ENCODE data around the gene ITGB3. TPM values are rescaled to one million over a fixed set of nuclear protein-coding genes. Genes with fewer than 3 reads are reported as not detected.
"Not testable (repeated sequence)": the region's sequence is repeated elsewhere in the genome, so short reads cannot be mapped to it uniquely, and the experiment has no call there.

The ITGB3 gene
- 3.8 and 4.5 TPM in 2 replicates for total RNA-seq (2014; rRNA removed)
- polyA plus RNA-seq (2012) = 2.8 TPM

- DNase-seq (ENCODE audit: low read depth) = peak; percentile 70
Observed at GRCh38 chr17:47253541-47254402, at the start of gene ITGB3. ITGB3 (plus strand) TSS chr17:47253827; CDS start chr17:47253862, 35 bp downstream.

- peak; percentile 83 for DNase-seq (ENCODE audit: low read depth)
Observed at GRCh38 chr17:47203984-47204721, 49.5 kb upstream of the ITGB3 start.

GRCh38 chr17:47204722-47205418, 48.8 kb upstream of the ITGB3 start:
- peak; percentile 71 for DNase-seq (ENCODE audit: low read depth)

DNA sequence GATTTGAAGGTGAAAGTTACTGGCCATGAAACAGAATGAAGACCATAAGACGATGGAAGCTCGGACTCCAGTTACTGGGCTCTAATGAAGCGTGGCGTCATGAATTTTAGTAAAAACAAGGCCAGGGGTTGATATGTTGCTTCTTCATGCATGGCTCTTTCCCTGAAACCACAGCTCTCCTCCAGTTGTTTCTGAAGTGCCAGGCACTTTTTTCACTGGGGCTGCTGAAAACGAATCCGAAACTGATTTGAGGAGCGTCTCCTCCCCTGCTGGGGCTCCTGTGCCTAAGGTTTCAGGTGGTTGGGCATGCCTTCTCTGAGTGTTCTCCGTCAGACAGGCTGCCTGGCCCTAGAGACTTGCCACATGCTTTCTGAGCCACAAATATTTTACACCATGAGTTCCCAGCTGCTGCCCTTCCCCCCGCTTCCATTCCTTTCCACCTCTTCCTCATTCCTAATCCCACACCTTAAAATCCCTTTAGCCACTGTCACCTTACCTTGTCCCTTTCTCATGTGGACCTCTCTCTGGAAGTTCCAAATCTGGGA, 48.1 kb upstream of the ITGB3 start:
- peak; percentile 92 for DNase-seq (ENCODE audit: low read depth)

GRCh38 chr17:47207143-47208067, 46.2 kb upstream of the ITGB3 start:
- DNase-seq (ENCODE audit: low read depth) = no peak

DNA sequence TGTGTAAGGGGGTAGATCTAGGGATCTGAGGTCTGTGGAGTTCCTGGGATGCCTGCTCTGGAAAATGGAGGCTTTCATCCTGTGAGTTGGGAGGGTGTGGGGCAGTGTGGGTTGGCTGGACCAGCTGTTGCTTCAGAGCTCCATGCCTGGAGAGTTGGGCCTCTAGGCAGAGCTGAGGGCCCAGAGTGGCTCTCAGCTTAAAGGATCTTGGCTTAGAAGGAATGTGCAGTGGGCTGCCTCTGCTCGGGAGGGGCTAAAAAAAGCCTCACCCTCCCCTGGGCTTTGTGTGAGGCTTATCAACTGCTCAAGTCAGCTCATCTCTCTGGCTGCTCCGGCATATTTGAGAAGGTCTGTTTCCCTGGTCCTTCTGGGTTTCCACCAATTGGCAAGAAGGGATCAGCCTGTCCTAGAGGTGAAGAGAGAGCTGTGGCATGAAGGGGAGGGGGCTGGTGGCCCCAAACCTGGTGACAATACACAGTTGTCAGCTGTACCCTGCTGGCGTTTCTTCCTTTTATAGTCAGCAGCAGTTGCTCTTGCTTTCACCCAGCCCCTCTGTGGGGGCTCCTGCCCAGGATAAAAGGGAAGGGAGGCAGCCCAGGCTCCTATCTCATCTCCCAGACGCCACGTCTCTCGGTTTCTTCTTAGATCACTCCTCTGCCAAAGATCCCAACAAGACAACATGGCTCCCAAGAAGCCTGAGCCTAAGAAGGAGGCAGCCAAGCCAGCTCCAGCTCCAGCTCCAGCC, 44.7 kb upstream of the ITGB3 start, which contains the start of gene MYL4:
Gene MYL4 (plus strand): TSS at position 605 of the 745 bp plus-strand sequence. CDS start 75 bp downstream, at position 680.
- peak; percentile 62 for DNase-seq (ENCODE audit: low read depth)

GRCh38 chr17:47209499-47209898, 44.1 kb upstream of the ITGB3 start:
- DNase-seq (ENCODE audit: low read depth) = no peak

- DNase-seq (ENCODE audit: low read depth) = no peak
Observed at GRCh38 chr17:47210105-47210504, 43.5 kb upstream of the ITGB3 start.

DNA sequence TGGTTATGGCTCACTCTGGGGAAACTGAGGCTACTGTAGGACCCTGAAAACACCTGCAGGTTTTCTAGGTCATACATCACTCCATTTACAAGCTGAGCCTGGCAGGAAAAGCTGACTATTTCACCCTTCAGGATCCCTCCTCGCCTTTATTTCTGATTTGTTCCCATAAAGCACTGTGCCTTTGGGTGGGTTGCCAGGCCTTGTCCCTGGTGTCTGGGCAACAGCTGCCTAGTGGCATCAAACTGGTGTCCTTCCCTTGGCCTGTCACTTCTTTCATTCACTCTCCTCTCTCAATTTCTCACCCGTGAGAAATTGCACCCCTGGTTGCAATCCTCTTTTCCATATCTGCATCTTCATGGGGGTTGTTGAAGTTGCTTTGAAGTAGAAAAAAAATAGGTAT, 42.8 kb upstream of the ITGB3 start:
- DNase-seq (ENCODE audit: low read depth) = no peak

- no peak for DNase-seq (ENCODE audit: low read depth)
Observed at GRCh38 chr17:47212458-47212857, 41.2 kb upstream of the ITGB3 start.

GRCh38 chr17:47213540-47213939, 40.1 kb upstream of the ITGB3 start:
- no peak for DNase-seq (ENCODE audit: low read depth)

- DNase-seq (ENCODE audit: low read depth) = no peak
Observed at GRCh38 chr17:47214931-47215330, 38.7 kb upstream of the ITGB3 start.

DNA sequence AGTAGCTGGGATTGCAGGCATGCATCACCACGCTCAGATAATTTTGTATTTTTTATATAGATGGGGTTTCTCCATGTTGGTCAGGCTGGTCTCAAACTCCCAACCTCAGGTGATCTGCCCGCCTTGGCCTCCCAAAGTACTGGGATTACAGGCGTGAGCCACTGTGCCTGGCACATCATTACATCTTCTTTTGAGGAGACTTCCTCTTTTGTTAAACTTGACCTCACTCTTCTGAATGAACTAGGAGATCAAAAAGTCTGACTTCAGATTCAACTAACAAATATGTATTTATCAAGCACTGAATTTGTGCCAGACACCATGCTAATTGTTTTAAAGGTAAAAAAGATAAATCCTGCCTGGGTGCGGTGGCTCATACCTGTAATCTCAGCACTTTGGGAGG, 36.8 kb upstream of the ITGB3 start:
- DNase-seq (ENCODE audit: low read depth) = not testable (repeated sequence)

DNA sequence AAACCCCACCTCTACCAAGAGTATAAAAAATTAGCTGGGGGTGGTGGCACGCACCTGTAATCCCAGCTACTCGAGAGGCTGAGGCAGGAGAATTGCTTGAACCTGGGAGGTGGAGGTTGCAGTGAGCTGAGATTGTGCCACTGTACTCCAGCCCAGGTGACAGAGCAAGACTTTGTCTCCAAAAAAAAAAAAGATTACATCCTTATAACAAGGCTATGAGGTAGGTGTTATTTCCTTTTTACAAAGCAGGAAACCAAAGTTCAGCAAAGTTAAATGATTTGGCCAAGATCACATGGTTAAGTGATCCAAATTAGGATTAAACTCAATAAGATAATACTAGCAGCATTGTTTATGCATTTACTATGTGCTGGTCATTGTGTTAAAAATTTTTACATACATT, 36.3 kb upstream of the ITGB3 start:
- DNase-seq (ENCODE audit: low read depth) = not testable (repeated sequence)

- DNase-seq (ENCODE audit: low read depth) = no peak
Observed at GRCh38 chr17:47218896-47219430, 34.7 kb upstream of the ITGB3 start.

GRCh38 chr17:47219621-47220475, 33.8 kb upstream of the ITGB3 start:
- no peak for DNase-seq (ENCODE audit: low read depth)

- no peak for DNase-seq (ENCODE audit: low read depth)
Observed at GRCh38 chr17:47220531-47220999, 33.1 kb upstream of the ITGB3 start.

DNA sequence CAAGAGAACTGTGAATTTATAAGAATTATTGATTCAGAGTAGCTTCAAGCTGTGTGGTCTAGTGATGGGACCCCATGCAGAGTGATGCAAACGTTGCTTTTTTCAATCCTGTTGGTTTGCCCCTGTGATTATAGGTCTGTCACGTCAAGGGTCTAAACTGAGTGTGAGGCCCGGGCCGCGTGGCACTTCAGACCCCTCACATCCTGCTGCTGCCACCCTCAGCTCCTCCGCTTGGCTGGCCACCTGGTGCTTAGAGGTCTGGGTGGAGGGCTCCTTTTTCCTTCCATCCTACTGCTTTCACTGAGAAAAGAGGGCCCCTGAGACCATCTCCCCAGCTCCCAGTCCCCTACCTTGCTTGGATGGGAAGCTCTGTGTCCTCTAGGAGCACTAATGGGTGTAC, 32.5 kb upstream of the ITGB3 start:
- DNase-seq (ENCODE audit: low read depth) = no peak

Measured in LHCN-M2 (cell line).